GM21360 (cell line): ENCODE data around the gene SPNS1.
"Not testable (repeated sequence)": the region's sequence is repeated elsewhere in the genome, so short reads cannot be mapped to it uniquely, and the experiment has no call there.

ENCODE experiments used
- ATAC-seq: cut with Tn5 transposase; IDR thresholded peaks from one replicate; pipeline ENCODE4 v1.9.1; 2021; ENCODE audit warnings: mild to moderate bottlenecking, moderate library complexity; ENCODE audit not compliant: unreplicated experiment

Gene SPNS1

DNA sequence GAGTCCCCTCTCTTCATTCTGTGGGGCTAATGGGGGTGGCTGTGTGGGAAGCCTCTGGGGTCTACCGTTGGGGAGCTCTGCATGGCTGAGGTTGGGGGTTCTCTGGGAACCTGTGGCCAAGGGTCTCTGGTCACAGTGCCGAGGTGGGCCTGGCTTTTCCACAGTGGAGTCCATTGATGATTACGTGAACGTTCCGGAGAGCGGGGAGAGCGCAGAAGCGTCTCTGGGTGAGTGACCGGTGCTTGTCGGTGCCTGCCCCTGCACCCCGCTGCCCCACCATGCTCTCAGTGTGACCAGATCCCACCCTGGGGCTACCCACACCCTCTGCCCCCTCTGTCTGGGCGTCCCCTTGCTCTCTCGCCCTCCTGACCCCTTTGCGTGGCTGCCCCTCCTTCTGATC is 14.8 kb downstream of the SPNS1 start:
- no peak for ATAC-seq

DNA sequence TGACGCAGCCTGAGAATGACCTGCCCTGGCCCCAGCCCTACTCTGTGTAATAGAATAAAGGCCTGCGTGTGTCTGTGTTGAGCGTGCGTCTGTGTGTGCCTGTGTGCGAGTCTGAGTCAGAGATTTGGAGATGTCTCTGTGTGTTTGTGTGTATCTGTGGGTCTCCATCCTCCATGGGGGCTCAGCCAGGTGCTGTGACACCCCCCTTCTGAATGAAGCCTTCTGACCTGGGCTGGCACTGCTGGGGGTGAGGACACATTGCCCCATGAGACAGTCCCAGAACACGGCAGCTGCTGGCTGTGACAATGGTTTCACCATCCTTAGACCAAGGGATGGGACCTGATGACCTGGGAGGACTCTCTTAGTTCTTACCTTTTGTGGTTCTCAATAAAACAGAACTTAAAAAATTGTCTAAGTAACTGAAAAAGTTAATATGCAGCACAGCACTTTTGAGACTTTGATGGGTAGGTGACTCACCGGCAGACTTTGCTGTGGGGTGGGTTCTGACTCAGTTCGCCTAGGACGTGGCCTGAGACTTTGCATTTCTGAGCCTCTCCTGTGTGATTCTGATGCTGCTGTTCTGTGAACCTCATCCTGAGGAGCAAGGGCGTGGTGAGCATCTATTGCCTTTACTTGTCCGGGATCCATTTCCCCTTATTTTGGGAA is 15.9 kb downstream of the SPNS1 start:
- ATAC-seq = no peak

DNA sequence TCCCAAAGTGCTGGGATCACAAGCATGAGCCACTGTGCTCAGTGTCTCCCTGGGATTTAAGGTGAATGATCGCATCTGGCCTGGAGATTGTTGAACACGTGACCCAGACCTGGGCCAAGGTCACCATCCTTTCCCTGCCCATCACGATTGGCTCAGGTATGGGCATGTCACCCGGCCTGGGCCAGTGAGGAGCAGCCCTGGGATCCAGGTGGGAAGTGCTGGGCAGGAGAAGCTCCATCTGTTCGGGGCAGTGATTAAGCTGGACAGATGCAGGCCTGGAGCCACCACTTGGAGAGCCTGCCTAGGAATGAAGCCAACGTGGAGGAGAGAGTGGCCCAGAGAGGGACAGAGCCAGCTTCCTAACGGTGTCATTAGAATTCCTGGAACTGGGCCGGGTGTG is 17.1 kb downstream of the SPNS1 start:
- no peak for ATAC-seq

DNA sequence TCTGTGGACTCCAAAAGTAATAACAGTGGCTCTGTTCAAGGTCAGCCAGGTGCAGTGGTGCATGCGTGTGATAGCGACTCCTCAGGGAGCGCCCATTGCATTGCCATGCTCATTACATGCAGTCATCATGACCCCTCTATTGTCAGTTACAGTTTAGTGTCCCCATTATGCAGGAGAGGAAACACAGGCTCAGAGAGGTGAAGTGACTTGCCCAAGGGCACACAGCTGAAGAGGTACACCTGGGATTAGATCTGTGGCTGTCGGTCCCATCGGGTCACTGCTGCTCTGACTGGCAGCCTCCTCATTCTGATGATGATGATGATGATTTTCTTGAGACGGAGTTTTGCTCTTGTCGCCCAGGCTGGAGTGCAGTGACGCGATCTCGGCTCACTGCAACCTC is 17.9 kb downstream of the SPNS1 start:
- ATAC-seq = no peak

DNA sequence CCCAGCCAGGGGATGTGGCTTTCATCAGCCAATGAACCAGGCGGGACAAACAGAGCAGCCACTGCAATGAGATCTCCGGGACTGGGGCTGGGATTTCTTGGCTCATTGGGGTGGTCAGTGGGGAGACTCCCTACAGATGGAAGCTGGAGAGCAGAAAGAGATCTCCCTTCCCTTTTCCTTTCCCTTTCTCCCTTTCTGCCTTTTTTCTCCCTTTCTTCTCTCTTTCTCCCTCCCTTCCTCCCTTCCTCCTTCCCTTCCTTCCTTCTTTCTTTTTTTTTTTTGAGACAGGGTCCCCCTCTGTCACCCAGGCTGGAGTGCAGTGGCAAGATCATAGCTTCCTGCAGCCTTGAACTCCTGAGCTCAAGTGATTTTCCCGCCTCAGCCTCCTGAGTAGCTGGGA is 24.3 kb downstream of the SPNS1 start:
- no peak for ATAC-seq

DNA sequence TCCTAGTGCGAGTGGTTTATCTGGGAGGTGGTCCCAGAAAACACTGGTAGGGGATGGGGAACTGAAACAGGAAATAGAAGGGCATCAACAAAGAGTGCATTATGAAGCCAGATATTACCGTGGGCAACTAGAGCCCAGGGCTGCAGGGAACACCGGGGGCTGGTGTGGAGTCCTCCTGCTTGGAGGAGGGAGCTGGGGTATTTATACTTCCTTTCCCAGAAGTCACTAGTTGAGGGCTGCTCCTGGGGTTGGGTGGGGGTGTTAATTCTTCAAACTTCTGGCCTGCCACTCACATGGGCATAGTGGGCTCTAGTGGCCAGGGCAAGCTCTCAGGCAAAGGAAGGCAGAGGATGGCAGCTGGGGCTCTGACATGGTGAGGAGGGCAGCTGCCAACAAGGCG is 25.0 kb downstream of the SPNS1 start:
- ATAC-seq = no peak

DNA sequence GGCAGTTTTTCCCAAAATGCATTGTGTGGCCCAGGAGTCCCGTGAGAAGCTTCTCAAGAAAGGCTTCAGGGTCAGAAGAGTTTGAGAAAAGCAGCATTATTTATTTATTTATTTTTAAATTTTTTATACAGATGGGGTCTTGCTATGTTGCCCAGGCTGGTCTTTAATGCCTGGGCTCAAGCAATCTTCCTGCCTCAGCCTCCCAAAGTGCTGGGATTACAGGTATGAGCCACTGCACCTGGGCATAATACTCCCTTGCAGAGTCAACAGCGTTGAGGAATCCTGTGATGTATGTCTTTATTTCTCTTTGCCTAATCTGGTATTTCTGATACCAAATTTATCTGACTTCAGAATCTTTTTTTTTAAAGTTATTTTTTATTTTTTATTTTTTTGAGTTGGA is 25.4 kb downstream of the SPNS1 start:
- ATAC-seq = no peak

DNA sequence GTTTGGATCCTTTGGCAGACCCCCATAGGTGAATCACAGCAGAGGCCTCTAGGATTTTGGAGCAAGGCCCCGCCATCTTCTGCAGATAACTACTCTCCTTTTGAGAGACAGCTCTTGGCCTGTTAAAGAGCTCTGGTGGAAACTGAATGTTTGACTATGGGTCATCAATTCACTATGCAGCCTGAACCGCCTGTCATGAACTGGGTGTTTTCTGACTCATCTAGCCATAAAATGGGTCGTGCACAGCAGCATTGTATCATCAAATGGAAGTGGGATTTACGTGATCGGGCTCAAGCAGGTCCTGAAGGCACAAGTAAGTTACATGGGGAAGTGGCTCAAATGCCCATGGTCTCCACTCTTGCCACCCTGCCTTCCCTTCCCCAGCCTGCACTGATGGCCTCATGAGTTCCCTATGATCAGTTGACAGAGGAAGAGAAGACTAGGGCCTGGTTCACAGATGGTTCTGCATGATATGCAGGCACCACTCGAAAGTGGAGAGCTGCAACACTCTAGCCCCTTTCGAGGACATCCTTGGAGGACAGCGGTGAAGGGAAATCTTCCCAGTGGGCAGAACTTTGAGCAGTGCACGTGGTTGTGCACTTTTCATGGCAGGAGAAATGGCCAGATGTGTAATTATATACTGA is 30.0 kb downstream of the SPNS1 start:
- not testable (repeated sequence) for ATAC-seq

DNA sequence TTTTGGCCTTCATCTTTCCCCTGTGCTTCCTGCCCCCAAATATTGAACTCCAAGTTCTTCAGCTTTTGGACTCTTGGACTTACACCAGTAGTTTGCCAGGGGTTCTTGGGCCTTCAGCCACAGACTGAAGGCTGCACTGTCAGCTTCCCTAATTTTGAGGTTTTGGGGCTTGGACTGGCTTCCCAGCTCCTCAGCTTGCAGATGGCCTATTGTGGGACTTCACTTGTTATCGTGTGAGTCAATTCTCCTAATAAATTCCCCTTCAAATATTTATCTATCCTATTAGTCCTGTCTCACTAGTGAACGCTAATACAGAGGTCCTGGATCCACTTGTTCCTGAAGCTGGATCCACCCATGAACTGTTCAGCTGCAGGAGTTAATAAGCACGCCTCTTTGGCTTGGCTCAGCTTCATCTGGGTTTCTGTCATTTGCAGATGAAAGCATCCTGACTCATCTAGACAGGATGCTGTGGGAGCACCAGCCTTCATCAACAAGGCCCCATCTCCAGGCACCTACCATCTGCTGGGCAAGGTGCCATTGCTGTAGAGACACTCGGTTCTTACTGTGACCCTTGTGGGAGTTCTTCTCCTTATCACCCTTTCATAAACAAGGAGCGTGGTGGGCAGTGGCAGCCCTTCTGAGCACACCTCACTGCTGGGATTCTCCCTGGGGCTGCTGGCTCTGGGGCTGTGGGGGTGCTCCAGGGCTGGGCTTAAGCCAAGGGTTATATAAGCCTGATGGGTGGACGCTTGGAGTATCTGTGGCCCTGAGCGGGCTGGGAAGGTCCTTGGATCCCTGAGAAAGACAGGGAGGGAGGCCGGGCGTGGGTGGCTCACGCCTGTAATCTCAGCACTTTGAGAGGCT is 33.4 kb downstream of the SPNS1 start:
- no peak for ATAC-seq

DNA sequence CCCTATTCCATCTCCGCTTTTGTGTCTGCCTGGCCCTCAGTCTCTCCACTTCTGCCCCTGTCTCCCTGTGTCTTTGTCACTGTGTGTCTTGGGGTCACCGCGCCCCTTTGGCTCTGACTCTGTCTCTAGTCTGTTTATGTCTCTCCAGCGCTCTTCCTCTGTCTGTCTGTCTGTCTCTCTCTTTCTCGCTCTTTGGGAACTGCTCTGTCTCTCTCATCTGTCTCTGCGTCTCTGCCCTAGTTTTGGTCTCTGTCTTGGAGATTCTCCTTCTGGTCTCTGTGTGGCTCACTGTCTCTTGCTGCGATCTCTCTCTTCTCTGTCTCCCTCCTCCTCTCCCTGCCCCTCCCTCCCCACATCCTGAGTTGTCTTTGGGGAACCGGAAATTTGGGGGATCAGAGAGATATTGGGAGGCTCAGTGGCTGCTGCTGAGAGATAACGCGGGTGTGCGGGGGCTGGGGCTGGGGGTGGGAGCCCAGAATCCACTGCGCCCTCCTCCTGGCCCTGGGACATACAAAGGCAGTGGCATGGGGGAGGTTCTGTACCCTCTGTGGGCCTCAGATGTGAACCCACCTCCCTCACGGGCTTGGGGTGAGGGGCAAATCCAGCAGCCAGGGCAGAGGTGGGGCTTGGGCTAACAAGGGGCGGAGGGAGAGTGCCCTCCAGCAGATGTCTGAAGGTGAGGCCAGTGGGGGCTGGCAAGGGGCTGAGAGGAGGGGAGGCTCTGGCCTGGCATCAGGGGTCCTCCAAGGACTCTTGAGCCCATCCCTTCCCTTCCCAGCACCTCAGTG is 34.7 kb downstream of the SPNS1 start:
- no peak for ATAC-seq

DNA sequence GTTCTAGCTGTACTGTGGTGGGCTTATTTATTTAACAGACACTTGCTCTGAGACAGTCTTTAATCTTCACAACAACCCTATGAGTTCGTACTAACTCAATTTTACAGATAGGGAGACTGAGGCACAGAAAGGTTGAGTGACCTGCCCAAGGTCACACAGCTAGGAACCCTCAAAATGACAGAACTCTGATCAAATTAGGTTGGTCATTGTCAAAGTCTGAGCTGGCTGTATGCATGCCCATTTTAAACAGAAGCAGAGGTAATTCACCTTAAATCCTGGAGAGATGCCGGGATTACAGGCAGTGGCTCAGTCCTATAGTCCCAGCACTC is 35.2 kb downstream of the SPNS1 start:
- no peak for ATAC-seq

DNA sequence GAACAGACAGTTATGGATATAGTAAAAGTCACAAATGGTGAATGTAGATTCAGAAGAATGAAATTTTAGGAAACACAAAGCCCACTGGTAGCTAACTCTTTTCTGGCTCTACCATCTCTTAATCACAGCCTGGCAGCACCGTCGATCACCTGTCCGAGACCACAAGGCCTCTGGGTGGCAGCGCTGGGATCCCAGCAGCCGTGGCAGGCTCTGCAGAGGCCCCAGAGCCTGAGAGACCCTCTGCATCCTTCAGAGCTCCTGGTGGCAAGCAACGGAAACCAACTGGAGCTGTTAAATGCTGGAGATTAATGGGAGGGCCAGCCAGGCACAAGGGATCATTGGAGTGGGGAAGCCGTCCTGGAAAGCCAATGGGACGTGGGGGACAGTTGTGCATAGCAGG is 36.5 kb downstream of the SPNS1 start:
- ATAC-seq = no peak

DNA sequence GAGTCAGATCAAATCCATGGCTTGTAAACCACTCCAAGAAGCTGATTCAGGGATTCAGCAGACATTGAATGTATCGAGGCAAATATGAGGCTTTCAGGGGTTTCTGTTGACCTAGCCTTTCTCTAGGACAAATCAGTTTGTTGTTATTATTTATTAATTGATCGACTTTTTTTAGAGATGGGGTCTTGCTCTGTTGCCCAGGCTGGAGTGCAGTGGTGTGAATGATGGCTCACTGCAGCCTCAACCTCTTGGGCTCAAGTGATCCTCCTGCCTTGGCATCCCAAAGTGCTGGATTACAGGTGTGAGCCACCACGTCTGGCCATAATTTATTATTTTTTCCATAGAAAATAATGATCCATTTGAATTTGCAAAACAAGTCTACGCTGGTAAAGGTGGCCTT is 37.3 kb downstream of the SPNS1 start:
- ATAC-seq = no peak

DNA sequence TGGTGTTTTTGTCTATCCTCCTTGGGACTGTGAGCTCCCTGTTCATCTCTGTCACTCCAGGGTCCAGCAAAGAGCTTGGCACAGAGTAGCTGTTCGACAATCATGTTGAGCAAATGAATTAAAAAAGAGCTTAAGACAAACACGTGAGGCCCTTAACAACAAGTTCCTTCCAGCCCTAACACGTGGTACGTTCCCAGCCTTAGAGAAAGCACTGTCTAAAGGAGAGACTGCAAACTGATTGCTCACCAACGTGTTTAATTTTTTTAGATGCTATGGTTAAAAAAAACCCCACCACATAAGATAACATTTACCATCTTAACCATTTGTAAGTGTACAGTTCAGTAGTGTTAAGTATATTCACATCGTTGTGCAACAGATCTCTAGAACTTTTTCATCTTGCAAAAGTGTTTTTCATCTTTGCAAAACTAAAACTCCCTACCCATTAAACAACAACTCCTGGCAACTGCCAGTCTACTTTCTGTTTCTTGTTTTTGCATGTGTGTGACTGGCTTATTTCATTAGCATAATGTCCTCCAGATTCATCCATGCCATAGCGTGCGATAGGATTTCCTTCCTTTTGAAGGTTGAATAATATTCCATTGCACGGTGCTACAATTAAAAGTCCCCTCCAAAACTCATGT is 38.5 kb downstream of the SPNS1 start:
- no peak for ATAC-seq

DNA sequence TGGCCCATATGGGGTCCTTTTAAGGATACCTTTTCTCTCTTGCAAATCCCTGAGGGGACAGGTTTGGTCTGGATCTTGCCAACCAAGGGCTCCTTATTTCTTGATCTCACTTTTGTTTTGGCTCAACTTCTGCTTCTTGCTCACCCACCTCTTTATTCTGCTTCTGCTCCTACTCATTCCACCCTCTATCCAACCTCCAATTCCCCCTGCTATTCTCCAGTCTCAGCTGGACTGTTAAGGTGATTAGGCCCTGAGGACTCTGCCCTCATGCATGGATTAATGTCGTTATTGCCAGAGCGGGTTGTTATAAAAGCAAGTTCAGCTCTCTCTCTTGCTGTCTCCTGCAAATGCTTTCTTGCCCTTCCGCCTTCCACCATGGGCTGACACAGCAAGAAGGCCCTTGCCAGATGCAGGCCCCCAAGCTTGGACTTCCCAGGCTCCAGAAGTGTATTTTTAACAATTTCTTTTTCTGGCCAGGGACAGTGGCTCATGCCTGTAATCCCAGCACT is 40.0 kb downstream of the SPNS1 start:
- no peak for ATAC-seq

DNA sequence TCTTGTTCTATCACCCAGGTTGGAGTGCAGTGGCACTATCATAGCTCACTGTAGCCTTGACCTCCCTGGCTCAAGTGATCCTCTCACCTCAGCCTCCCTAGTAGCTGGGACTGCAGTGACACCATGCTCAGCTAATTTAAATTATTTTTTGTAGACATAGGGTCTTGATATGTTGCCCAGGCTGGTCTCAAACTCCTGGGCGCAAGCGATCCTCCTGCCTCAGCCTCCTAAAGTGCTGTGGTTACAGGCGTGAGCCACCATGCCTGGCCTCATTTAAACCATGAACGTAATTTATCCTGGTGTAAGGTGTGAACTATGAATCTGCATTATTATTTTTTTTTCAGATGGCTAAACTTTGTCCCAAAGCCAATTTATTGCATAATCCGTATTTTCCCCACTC is 47.6 kb downstream of the SPNS1 start:
- no peak for ATAC-seq

DNA sequence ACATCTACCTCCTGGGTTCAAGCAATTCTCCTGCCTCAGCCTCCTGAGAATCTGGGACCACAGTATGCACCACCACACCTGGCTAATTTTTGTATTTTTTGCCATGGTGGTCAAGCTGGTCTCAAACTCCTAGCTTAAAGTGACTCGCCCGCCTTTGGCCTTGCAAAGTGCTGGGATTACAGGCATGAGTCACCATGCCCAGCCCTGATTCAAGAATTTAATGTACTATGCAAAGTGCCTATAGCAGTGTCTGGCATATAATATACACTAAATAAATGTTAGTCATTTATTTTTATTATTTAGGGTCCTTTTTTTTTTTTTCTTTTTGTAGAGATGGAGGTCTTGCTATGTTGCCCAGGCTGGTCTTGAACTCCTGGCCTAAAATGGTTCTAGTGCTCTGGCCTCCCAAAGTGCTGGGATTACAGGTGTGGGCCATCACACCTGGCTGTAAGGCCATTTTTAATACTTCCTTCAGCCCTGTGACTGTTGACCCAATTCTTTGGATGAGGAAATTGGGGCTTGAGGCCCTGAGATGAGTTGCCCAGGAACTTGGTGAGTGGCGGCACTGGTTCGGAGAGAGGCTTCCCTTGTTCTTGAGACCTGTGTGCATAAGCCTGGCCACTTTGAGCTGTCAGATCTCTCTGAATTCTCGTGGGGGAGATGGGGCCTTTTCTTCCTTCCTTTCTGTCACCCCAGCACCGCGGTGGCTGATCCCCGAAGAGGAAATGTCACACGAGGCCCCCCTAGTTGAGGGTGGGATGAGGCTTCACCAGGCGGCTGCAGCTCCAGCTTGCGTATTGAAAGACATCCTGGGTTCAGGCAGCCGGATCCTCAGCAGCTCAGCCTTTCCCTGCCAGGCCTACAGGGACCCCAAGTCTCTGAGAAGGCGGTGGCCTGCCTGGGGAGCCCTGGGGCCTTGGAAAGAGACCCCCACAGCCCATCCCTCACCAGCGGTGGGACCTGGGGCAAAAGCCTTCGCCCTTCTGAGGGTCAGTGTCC is 49.0 kb downstream of the SPNS1 start:
- no peak for ATAC-seq

DNA sequence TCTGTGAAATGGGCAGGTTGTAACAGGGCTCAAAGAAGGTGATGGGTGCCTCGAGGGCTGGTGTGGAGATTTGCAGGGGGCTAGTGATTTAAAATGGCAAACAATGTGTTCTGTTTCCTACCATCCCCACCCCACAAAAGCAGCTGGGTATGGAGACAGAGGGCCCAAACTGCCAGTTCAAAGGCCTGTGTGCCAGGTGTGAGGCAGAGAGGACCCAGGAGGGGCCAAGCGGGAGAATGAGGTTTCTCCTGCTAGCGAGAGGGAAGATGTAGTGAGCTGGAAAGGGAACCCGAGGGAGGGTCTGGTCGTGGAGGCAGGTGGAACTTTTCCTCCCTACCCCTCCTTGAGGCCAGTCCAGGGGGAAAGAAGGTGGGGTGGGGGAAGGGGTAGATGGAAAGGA is 49.7 kb downstream of the SPNS1 start:
- ATAC-seq = no peak

DNA sequence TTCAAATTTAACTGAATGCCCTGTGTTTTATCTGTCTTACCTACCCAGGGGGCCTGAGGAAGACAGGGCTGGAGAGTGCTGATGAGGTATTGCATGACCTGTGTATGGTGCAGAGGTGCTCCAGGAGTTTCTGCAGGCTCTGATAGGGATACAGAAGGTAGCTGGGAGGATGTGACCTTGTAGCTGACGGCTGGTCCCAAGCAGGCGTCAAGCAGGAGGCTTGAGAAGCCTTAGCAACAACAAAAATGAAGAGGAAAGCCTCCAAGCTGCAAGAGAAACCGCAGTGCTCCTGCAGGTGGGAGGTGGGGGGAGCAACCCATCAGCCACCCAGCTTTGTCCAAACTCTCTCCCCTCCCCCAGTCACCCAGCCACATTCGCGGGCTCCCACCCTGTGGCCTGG is 50.6 kb downstream of the SPNS1 start:
- no peak for ATAC-seq

DNA sequence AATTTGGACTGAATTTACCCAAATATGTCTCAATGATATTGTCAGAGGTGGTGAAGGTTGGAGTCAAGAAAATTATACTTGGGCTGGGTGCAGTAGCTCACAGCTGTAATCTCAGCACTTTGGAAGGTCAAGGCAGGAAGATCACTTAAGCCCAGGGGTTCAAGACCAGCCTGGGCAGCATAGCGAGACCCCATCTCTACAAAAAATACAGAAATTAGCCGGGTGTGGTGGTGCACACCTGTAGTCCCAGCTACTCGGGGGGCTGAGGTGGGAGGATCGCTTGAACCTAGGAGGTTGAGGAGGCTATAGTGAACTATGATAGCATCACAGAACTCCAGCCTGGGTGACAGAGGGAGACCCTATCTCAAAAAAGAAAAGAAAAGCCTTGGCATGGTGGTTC is 51.2 kb downstream of the SPNS1 start:
- no peak for ATAC-seq
